Left cardiac atrium (tissue), 4 donors: ENCODE measurements around the gene POLR1H. TPM values are rescaled to one million over a fixed set of nuclear protein-coding genes. Genes with fewer than 3 reads are reported as not detected.
A peak's percentile ranks its signal among the peaks of the same experiment; 100 is the strongest.

Source experiments
- ATAC-seq, 2 donors: fragments of 200-7000 bp; cut with Tn5 transposase; one replicate each; pipeline ENCODE4 v1.9.1; 2020; ENCODE audit warnings: mild to moderate bottlenecking in 2 of 2, moderate library complexity in 2 of 2
- DNase-seq: peaks from one replicate; pipeline ENCODE4 v3.0.0-alpha.2; 2020
- intact Hi-C, 2 donors: fragments of 100-400 bp; cut with DNase I; formaldehyde crosslinking; loops; one replicate each; pipeline versions ENCODE4 v1.14.1 to v1.15.1; 2022 to 2023
- total RNA-seq, 2 donors: library from RNA; stranded (reverse); fragmentation: NEBNext Ultra II Directional; extraction: Animal tissue kit (Norgen Biotek cat#: 25700); gene quantifications; one replicate each; pipeline ENCODE4 v1.2.1, GENCODE V29; 2021
- donor health status: DM: no; HTN: yes; CAD: no.
- donor health status: DM: no; HTN: yes; CAD: no; lungs with severe emphysema.
- donor health status: DM: yes; HTN: yes; CAD: no.
- donor health status: Dilated cardiomyopathy.

POLR1H gene
- total RNA-seq, 2 donors from 2014 or later, result 14.7 to 16.6 TPM

DNA sequence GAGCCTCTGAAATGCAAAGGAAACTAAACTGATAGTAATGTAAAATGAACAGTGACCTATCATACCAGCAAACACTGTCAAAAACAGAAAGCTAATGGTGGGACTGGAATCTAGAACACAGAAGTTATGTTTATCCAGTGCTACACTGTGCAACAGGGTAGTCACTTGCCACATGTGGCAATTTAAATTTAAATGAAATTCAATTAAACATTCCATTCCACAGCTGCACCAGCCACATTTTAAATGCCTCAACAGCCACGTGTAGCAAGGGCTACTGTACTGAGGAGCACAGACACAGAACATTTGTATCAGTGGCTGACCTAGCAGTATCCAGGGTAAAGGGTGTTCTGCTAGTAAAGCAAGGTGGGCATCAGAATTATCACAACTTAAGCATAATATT is 5.6 kb upstream of the POLR1H start:
- ATAC-seq (no peak), DNase-seq (no peak)
- intact Hi-C loops, result no loop called here

- peak; percentile 21 to 27 for ATAC-seq
- peak; percentile 34 for DNase-seq
- intact Hi-C loops, result no loop called here
Measured at GRCh38 chr6:30060606-30061091, 416 bp upstream of the POLR1H start.

GRCh38 chr6:30061858-30062458 is 893 bp downstream of the POLR1H start:
- ATAC-seq, result no peak
- DNase-seq, result no peak
- intact Hi-C loops, result no loop called here

DNA sequence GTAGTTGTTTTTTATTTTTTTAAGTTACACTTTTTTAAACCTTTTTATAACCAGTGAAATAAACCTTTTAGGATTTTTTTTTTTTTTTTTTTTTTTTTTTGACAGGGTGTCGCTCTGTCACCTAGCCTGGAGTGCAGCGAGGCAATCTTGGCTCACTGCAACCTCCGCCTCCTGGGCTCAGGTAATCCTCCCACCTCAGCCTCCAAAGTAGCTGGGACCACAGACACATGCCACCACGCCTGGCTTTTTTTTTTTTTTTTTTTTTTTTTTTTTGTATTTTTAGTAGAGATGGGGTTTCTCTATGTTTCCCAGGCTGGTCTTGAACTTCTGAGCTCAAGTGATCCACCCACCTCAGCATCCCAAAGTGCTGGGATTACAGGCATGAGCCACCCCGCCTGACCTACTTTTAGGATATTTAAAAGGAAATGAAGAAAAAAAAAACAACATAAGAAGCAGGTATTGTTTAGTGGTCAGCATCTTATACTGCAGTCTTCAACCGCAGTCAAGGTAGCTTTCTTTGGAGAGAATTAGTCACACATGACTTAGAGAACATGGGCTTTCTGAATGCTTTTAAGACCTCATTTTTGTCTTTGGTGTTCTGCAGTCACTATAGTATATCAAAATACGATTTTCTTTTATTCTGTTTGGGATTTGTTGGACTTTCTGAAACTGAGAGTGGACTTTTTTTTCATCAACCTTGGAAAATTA is 1.6 kb downstream of the POLR1H start:
- intact Hi-C loops, result no loop called here
- ATAC-seq (no peak), DNase-seq (no peak)

- ATAC-seq (no peak), DNase-seq (no peak)
- intact Hi-C loops, result no loop called here
Measured at GRCh38 chr6:30063315-30063714, 2.2 kb downstream of the POLR1H start.

DNA sequence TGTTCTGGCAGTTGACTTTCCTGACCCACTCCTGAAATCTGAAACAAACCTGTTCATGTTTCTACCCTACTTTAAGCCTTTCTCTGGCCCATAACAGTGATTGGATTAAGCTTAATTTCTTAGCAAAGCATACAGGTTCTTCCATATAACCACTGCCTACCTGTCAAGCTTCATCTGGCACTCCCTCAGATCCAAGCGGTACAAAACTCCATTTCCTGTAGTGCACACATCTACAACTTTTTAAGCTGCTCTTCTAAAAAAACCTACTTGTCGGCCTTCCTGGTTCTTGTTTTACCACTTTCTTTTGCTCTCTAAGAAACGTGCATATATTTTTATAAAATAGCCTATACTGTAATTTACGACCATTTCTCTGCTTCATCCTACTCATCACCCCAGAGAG is 5.0 kb downstream of the POLR1H start:
- intact Hi-C loops, result no loop called here
- ATAC-seq (no peak), DNase-seq (no peak)

DNA sequence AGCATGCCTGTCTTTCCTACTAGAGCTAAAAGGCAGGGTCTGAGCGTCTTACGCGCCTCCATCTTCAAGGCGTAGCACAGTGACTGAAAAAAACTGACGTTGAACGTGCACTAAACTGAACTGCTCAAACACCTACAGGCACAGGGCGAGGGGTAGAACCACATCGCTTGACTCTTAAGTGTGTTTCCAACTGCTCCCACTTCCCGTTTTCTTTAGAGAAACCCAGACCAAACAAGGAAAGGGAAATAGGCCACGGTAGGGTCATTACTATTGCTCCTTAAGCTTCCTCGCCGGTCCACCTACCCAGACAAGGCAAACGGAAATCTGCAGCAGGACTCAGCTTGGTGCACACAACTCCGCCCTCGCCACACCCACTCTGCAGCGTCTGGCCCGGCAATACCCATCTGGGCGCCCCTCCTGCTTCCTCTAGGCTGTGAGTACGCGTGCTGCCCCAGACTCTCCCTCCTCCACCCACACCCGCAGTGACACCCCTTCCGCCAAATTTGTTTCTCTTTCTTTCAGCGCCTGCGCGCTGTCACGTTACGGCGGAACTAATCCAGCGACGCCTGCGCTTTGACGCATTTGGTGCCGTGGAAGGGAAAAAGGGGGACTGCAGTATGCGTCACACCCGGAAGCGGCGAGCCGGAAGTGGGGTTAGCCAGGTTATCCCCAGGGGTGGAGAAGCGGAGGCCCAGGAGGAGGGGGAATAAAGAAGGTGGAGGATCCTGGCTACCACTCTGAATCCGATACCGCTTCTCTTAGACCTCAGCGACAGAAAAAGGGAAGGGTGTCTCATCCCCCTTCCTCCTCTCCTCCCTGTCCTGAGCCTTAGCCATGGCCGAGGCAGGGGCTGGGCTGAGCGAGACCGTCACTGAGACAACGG is 5.8 kb downstream of the POLR1H start, which contains the start of gene PPP1R11:
PPP1R11 (plus strand) TSS at position 622 of the 883 bp plus-strand sequence; CDS start at position 835, 213 bp downstream.
- DNase-seq, result peak; percentile 99
- ATAC-seq, result peak; percentile 98 to 99
- intact Hi-C loops, result no loop called here

GRCh38 chr6:30067460-30068139 is 6.5 kb downstream of the POLR1H start:
- intact Hi-C loops, result no loop called here
- ATAC-seq (no peak), DNase-seq (peak; percentile 86)

DNA sequence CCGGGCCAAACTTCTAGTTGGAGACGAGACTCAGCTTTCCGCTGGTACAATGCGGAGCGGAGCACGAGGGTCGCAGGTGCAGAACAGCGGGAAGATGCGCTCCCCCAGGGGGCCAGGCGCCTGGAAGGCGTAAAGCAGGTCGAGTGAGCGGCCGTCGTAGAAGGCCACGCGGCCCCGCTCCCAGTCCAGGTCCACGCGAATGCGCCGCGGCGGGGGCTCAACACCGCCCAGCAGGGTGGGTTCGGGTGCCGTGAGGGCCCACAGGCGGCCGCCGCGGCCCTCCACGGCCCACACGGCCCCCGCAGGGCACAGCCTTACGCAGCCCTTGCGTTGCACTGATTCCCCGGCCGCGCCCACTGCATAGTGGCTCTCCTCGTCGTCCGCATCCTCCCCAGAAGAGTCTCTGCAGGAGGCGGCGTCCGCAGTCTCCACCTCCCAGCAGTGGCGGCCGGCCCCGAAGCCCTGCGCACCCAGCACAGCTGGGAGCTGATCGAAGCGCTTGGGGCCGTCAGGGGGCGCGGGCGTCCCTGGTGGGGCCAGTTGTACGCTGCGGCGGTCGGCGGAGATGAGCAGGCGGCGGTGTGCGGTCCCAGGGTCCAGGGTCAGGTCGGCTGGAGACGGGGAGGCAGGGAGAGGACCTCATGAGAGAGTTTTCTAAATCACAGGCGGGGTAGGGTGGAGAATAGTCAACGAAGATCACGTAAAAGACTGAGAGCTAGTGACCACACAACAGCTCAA is 10.2 kb downstream of the POLR1H start:
- DNase-seq (peak; percentile 44), ATAC-seq (no peak)
- intact Hi-C loops, result no loop called here

DNA sequence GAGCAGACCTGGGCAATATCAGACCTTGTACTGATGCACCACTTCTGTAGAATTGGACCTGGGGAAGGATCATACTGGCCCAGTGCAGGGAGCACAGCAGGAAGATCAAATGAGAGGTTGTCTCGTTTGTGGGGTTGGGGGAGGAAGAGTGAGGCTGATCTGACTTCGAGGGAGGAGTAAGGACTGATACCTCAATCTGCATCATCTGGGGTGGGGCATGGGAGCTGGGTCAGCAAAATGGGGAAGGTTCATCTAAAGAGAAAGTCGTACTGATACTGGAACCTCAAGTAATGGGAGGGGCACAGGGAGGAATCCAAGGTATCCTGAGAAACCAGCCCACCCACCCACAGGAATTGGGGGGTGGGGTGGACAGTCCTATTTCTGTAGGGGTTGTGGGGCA is 10.8 kb downstream of the POLR1H start:
- intact Hi-C loops, result no loop called here
- DNase-seq (no peak), ATAC-seq (no peak)

DNA sequence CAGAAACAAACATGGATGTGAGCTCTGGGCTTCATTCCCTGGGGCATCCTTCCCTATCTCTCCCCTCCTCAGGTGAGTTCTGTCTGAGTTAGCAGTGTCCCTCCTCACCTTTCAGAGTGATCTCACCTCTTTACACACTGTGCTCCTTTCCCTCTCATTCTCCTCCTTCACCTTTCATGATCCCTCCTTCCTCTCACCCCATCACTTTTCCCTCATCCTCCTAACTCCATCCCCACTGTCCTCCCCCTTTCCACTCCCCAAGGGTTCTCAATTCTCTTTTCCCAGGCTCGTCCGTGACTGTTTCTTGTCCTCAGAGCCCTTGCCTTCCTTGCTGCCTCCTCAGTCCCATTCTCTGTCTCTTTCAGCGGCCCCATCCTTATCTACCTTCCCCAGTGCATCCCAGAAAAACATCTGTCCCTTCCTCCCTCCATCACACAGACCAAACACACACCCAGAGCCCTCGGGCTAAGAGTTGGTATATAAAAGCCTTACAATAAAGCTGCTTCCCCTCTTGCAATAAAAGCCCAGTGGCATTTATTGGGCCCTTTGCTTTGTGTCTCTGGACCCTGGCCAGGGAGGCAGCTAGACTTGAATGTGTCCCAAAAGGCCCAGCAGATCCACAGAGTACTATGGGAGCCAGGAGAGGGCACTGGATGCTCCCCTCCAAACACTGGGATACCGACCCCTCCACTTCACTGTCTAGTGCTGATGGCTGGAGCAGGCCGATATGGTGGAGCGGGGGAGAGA is 12.6 kb downstream of the POLR1H start:
- intact Hi-C loops, result no loop called here
- ATAC-seq (no peak), DNase-seq (no peak)

GRCh38 chr6:30074331-30075093 is 13.4 kb downstream of the POLR1H start:
- ATAC-seq, result peak in 1 of 2 donors; percentile 17
- DNase-seq, result no peak
- intact Hi-C loops, result no loop called here

GRCh38 chr6:30075094-30075789 is 14.2 kb downstream of the POLR1H start, which contains the start of gene RNF39:
Gene RNF39 (minus strand): TSS chr6:30075769. CDS start chr6:30075585, 184 bp downstream.
- intact Hi-C loops, result no loop called here
- DNase-seq, result no peak
- ATAC-seq, result peak in 1 of 2 donors; percentile 11

GRCh38 chr6:30075790-30076732 is 15.0 kb downstream of the POLR1H start:
- DNase-seq (no peak), ATAC-seq (peak; percentile 31 to 58)
- intact Hi-C loops, result no loop called here

- ATAC-seq, result no peak
- no peak for DNase-seq
- intact Hi-C loops, result no loop called here
Measured at GRCh38 chr6:30077218-30077617, 16.2 kb downstream of the POLR1H start.
